ENCODE results near the gene TMEM179.

The TMEM179 gene

DNA sequence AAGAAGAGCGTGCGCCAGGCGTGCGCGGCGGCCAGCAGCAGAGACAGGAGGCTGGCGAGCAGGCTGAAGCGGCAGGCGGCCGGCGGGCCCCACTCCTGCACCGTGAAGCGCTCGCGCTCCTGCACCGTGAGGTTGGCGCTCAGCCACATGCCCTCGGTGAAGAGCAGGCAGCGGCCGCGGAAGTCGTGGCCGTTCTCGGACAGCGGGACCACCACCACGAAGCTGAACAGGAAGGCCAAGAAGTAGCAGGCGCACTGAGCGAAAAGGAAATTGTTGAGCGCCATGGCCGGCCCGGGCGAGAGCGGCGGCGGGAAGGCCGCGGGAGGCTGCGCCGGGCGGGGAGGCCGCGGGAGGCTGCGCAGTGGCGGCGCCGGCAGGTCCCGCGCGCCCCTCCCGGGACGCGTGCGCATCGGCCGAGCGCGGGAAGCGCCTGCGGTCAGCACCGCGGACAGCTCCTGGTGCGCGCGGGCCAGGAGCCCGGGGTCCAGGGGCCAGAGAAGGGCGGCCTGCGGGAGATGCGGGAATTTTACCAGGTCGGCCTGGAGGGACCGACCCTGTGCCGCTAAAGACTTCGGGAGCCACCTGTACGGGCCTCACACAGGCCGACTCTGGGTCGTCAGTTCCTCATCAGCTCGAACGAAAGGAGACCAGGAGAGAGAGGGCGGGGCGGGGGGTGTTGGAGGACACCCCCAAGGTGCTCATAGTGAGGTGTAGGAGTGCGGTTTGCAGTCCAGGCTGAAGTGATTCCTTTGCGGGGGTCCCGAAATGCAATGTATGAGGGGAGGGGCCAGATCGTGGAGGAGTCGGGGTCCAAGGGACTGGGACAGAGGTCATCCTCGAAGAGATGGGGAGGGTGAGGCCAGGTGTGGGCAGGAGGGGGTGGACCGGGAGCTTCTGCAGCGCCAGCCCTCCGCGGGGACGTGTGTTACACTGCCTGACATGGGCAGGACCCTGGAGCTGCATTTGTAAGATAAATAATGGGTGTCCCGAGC lies at the start of gene TMEM179:
TMEM179 (minus strand) TSS at position 315 of the 992 bp plus-strand sequence; CDS start at position 284, 31 bp downstream.
- TF ChIP-seq ZBTB7A (IDR thresholded peaks at IDR 0.05; ENCODE audit: low read depth) (peak; percentile 67; the same call in 1 of the 2 replicates), EP300 (IDR thresholded peaks at IDR 0.05; ENCODE audit: borderline replicate concordance) (no peak), MAX (IDR thresholded peaks at IDR 0.05) (peak; percentile 84), TEAD4 (IDR thresholded peaks at IDR 0.05) (no peak)
- TF ChIP-seq, protein P1, sequence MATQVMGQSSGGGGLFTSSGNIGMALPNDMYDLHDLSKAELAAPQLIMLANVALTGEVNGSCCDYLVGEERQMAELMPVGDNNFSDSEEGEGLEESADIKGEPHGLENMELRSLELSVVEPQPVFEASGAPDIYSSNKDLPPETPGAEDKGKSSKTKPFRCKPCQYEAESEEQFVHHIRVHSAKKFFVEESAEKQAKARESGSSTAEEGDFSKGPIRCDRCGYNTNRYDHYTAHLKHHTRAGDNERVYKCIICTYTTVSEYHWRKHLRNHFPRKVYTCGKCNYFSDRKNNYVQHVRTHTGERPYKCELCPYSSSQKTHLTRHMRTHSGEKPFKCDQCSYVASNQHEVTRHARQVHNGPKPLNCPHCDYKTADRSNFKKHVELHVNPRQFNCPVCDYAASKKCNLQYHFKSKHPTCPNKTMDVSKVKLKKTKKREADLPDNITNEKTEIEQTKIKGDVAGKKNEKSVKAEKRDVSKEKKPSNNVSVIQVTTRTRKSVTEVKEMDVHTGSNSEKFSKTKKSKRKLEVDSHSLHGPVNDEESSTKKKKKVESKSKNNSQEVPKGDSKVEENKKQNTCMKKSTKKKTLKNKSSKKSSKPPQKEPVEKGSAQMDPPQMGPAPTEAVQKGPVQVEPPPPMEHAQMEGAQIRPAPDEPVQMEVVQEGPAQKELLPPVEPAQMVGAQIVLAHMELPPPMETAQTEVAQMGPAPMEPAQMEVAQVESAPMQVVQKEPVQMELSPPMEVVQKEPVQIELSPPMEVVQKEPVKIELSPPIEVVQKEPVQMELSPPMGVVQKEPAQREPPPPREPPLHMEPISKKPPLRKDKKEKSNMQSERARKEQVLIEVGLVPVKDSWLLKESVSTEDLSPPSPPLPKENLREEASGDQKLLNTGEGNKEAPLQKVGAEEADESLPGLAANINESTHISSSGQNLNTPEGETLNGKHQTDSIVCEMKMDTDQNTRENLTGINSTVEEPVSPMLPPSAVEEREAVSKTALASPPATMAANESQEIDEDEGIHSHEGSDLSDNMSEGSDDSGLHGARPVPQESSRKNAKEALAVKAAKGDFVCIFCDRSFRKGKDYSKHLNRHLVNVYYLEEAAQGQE (IDR thresholded peaks at IDR 0.05; ENCODE audit: low read depth): peak; percentile 97

- TF ChIP-seq MAX (IDR thresholded peaks at IDR 0.05) (no peak), ZBTB7A (IDR thresholded peaks at IDR 0.05; ENCODE audit: low read depth) (no peak), CEBPB (IDR thresholded peaks at IDR 0.05) (no peak), NFIC (IDR thresholded peaks at IDR 0.05) (no peak)
These were observed 49.5 kb upstream of the TMEM179 start for GRCh38 chr14:104654119-104654518.

DNA sequence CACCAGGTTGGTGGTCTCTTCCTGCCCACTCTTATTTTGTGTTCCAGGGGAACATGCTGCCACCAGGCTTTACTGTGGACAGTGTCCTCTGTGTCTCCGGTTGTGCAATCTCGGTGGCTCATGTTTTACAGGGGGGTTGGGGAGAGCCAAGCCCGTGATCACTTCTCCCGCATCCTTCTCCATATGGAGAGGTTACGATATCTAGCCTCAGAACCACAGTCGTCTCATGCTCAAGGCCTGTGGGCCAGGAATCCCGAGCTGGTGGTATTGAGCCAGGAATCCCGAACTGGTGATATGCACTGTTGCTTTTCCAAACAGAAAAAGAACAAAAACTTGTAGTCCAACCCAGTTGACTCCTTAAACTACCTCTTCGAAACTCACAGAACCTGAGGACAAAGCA lies 47.8 kb upstream of the TMEM179 start:
- TF ChIP-seq YY1 (IDR thresholded peaks at IDR 0.05; ENCODE audit: low read depth) (no peak), NFIC (IDR thresholded peaks at IDR 0.05) (no peak), TEAD4 (IDR thresholded peaks at IDR 0.05) (no peak), CEBPB (IDR thresholded peaks at IDR 0.05) (no peak), FOXM1 (IDR thresholded peaks at IDR 0.05; ENCODE audit: borderline replicate concordance, low read depth) (no peak), EGR1 (IDR thresholded peaks at IDR 0.05) (no peak)
- TF ChIP-seq, protein P1 (IDR thresholded peaks at IDR 0.05; ENCODE audit: low read depth): no peak

GRCh38 chr14:104651876-104652260 lies 47.3 kb upstream of the TMEM179 start:
- no peak for TF ChIP-seq RAD21 (IDR thresholded peaks at IDR 0.05; ENCODE audit: low read depth)
- no peak for TF ChIP-seq NFIC (IDR thresholded peaks at IDR 0.05)
- no peak for TF ChIP-seq MAX (IDR thresholded peaks at IDR 0.05)
- no peak for TF ChIP-seq USF1 (IDR thresholded peaks at IDR 0.05)
- no peak for TF ChIP-seq TEAD4 (IDR thresholded peaks at IDR 0.05)
- TF ChIP-seq EGR1 (IDR thresholded peaks at IDR 0.05): no peak
- TF ChIP-seq, protein P1 (IDR thresholded peaks at IDR 0.05; ENCODE audit: low read depth): no peak
- TF ChIP-seq ZBTB7A (IDR thresholded peaks at IDR 0.05; ENCODE audit: low read depth): no peak
- no peak for TF ChIP-seq CREB1 (IDR thresholded peaks at IDR 0.05; ENCODE audit: low read depth)
- no peak for TF ChIP-seq FOXM1 (IDR thresholded peaks at IDR 0.05; ENCODE audit: borderline replicate concordance, low read depth)
- no peak for TF ChIP-seq YY1 (IDR thresholded peaks at IDR 0.05; ENCODE audit: low read depth)
- TF ChIP-seq TCF12 (IDR thresholded peaks at IDR 0.05; ENCODE audit: low read depth): no peak
- no peak for TF ChIP-seq EP300 (IDR thresholded peaks at IDR 0.05; ENCODE audit: borderline replicate concordance)
- TF ChIP-seq TAF1 (IDR thresholded peaks at IDR 0.05; ENCODE audit: low read depth): no peak
- no peak for TF ChIP-seq CEBPB (IDR thresholded peaks at IDR 0.05)
